M059J (cell line): ENCODE data around the gene SHROOM4. TPM values are rescaled to one million over a fixed set of nuclear protein-coding genes. Genes with fewer than 3 reads are reported as not detected.
A peak's percentile ranks its signal among the peaks of the same experiment; 100 is the strongest.

Source experiments
- DNase-seq: peaks from one replicate; pipeline ENCODE4 v3.0.0-alpha.2; 2012; ENCODE audit warnings: low read depth
- total RNA-seq: library from RNA; depleted of rRNA; stranded (reverse); fragments of >200 nt; shearing (Covaris generic); gene quantifications from 2 replicates; pipeline ENCODE4 v1.2.3, GENCODE V29; 2014; rRNA removed

Gene SHROOM4
- total RNA-seq, 1 experiment from 2014 or later = 1.8 TPM

GRCh38 chrX:50618788-50619558 lies 195.0 kb downstream of the SHROOM4 start:
- no peak for DNase-seq

- DNase-seq = no peak
Observed at GRCh38 chrX:50617183-50617582, 196.8 kb downstream of the SHROOM4 start.

DNA sequence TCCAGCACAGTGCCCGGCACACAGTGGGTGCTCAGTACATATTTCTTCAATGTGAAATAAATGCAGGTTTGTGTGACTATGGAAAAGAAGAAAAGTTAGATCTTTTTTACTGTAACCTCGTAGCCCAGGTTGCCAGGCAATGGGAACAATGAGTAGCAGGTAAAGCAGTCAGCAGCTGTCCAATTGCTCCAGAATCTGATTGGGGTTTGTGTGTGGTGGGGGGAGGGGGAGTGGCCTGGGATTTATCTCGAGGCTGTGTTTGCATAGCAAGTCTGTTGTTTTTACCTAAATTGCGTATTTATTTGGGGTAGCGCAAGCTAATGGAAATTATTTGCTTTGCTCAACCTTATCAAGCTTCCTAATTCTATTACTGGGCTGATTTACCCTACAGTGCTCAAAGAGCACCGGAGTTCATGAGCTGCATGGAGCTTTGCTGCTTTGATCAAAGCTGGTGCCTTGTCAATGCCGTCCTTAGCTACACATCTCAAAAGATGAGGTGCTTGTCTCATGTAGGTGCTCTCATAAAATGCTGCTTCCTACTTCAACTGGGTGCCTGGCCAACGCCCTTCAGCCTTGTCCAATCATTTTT lies 198.3 kb downstream of the SHROOM4 start:
- no peak for DNase-seq

GRCh38 chrX:50614460-50614859 lies 199.5 kb downstream of the SHROOM4 start:
- DNase-seq = no peak

GRCh38 chrX:50613846-50614245 lies 200.1 kb downstream of the SHROOM4 start:
- DNase-seq = no peak

GRCh38 chrX:50609796-50610195 lies 204.2 kb downstream of the SHROOM4 start:
- DNase-seq = peak; percentile 4

DNA sequence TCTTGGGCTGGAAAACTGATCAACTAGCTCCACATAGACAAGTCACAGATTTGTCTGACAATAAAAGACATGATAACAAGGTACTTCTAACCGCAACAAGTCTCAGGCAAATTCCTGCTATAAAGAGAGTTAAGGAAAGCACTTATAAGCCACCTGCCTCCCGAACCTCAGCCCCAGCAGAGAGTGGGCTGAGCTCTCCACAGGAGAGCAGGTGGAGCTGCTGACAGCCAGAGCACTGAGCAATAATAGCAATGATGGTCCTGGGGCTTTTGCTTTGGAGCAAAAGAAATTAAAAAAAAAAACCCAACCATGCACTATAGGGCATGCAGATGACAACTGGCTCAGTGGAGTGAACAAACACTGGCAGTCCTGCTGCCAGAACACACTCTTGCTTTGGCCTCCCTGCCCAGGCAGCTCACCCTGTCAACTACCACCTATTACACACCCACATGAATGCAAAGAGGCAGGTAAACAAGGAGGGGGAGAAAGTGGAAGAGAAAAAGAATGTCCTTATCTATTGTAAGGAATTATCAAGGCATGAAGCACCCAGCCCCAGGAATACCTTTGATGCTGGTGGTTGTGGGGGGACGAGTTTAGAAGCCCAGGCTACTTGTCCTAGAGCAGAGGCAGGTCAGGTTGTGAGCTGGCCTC lies 207.6 kb downstream of the SHROOM4 start:
- DNase-seq = no peak

DNA sequence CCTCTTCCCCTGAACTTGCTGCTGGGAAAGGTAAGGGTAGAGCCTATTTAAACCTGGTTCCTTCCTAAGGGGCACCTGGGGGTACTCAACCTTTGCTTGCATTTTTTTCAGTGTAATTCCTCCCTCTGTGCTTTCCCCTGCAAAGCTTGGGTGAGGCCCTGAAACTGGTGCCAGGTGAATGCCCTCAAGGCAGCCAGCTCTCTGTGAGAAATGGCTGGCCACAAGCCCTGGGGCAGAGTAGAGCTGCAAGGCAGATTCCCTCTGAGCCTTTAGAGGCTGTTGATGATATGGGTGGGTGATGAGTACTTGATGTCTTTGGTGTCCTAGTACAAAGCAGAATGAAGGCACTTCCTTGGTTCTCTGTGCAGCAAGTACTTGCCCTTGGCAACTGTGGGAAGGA lies 217.9 kb downstream of the SHROOM4 start:
- no peak for DNase-seq

DNA sequence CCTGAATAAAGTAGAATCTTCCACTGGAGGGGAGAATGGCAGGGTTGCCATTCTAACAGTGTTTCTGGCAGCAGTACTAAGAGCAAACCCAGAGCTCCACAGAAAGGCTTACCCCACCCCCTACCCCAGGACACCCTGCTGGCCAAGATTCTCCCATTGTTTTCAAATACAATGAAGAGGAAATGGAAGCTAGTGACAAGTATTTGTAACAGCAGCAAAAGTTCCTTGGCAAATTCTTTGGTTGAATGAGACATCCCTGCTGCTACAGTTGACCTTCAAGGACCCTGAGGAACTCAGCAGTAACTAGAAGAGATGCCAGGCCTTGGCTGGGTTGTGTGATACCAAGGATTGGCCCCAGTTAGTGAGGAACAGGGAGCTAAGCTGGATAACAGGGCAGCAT lies 219.2 kb downstream of the SHROOM4 start:
- DNase-seq = no peak

DNA sequence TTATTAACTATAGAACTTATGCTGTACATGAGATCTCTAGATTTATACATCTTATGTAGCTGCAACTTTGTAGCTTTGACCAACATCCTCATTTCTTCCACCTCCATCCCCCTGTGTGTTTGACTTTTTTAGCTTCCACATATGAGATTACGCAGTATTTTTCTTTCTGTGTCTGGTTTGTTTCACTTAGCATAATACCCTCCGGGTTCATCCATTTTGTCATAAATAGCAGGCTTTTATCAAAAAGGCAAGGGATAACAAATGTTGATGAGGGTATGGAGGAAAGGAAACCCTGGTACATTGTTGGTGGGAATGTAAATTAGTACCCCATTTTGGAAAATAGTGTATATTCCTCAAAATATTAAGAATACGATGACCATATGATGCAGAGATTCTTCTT lies 227.0 kb downstream of the SHROOM4 start:
- no peak for DNase-seq

DNA sequence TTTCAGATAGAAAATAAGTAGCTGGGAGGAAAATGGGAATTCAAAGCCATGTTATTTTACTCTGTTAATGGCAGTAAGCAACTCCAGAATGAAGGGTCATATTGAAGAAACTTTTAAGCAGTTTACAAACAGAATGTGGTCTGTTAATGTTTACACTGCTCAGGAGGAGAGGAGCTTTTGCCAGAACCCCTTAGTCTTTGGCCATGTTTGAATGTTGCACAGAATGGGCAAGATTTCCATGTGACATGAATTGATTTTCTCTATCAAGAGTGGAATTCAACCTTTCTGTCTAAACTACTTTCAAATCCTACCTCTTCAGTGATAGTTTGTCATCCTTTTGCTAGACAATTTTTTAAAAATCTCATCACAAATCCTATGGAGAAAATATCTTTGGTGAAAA lies 227.6 kb downstream of the SHROOM4 start:
- no peak for DNase-seq

GRCh38 chrX:50581405-50581804 lies 232.6 kb downstream of the SHROOM4 start:
- DNase-seq = no peak

DNA sequence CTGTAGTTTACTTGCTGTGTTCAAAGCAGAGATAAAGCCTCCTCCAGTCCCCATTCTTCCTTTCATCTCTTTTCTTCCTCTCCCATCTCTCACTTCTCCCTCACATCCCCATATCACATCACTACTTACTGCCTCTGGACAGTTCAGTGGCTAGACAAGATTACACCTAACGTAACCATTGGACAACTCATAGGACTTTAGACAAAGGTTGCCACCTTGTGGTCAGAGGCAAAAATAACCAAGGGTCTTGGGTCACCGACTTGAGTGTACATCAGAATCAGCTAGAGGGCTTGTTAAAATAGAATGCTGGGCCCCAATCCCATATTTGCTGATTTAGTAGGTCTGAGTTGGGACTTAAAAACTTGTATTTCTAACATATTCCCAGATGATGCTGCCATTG lies 234.0 kb downstream of the SHROOM4 start:
- DNase-seq = peak; percentile 64

DNA sequence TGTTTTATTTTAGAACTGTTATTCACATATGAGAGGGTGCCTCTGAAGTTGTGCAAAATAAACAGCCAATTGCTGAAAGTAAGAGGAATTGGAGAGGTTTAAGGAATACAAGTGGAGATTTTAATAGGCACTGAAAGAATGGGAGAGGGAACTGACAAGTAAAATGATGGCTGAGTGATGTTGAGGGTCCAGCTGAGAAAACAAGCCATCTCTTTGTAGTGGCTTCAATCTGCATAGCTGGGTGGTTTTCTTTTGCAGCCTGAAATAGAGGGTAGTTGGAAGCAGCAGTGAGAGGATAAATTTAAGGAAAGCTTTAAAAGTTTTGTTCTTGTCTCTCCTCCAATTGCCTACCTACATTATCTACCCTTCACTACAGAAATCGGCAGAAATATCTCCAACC lies 236.7 kb downstream of the SHROOM4 start:
- no peak for DNase-seq

DNA sequence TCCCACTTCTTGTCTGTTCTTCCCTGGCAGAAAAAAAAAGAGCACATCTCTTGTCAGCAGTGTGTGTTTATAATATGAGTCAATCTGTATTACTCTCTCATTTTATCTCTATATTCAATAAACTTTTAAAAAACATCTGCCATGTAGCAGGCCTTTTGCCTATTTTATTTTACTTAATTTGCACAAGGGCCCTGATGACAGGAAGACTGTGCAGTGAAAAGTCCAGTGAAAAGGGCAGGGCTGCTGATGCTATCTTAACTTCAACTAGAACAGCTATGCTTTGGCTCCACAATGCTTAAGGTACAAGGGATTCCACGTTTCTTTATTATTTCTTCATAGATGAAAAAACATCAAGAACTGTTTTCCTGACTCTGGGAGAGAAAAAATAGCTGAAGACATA lies 246.4 kb downstream of the SHROOM4 start:
- no peak for DNase-seq

GRCh38 chrX:50565718-50566117 lies 248.3 kb downstream of the SHROOM4 start:
- no peak for DNase-seq

Other genes starting within 250 kb of the SHROOM4 start
- gene BMP15, start 96.5 kb upstream of the SHROOM4 start, total RNA-seq = not detected in 2 replicates